K562 (cell line): ENCODE results near the gene CLDND1. TPM values are rescaled to one million over a fixed set of nuclear protein-coding genes. Genes with fewer than 3 reads are reported as not detected.

Experiments used
- ATAC-seq: fragments of 200-7000 bp; cut with Tn5 transposase; 3 replicates; pipeline ENCODE4 v1.9.1; 2020; ENCODE audit warnings: moderate library complexity
- BruUV-seq: library from RNA; stranded (reverse); fragments of 400-500 nt; replicated peaks from 2 replicates; lab custom pipeline; 2021; lab: Mats Ljungman, UMichigan
- CTCF ChIA-PET: fragments of 300-600 bp; formaldehyde crosslinking; extraction: SDS; loops from one replicate; lab custom pipeline; 2021; ENCODE audit warnings: low intra/inter-chr PET ratio; lab: Yijun Ruan, JAX
- POLR2A ChIA-PET: fragments of 300-600, 350-650 bp; sonication (Branson Sonifier 250); formaldehyde crosslinking; extraction: SDS; loops from one replicate; lab custom pipeline; 2021; ENCODE audit warnings: antibody characterized with exemption, inconsistent platforms; lab: Yijun Ruan, JAX
- DNase-seq, 4 experiments: peaks; one replicate each; pipeline versions ENCODE4 v3.0.0 to v3.0.0-alpha.2; 2011 to 2018; ENCODE audit warnings: low spot score in 3 of 4, mixed read lengths in 3 of 4; ENCODE audit errors: extremely low read depth in 1 of 4
- FAIRE-seq: peaks from 2 replicates; lab custom pipeline; 2011; peaks lifted over from hg19 to GRCh38; lab: Jason Lieb, UNC
- H2AFZ ChIP-seq: 2 replicates; pipeline ENCODE4 v1.6.0; 2011; ENCODE audit warnings: low read depth, low read length, control low read depth, inconsistent platforms
- H3K27ac ChIP-seq: fragments of 200-600 bp; 3 replicates; pipeline ENCODE4 v1.8.0; 2011; ENCODE audit warnings: low read depth, mild to moderate bottlenecking, control low read depth, inconsistent platforms, low read length, moderate library complexity, mixed read lengths; ENCODE audit errors: extremely low read depth
- H3K27me3 ChIP-seq, 2 experiments: fragments of 300-600 bp in 1 of 2; 2 replicates in 1 of 2; 3 replicates in 1 of 2; pipeline versions ENCODE4 v1.6.0 to v1.8.0; 2011; ENCODE audit warnings: inconsistent platforms in 2 of 2, low read length in 2 of 2, mild to moderate bottlenecking in 1 of 2, mixed read lengths in 1 of 2, moderate library complexity in 1 of 2; ENCODE audit not compliant: control insufficient read depth in 2 of 2, insufficient read depth in 2 of 2
- H3K36me3 ChIP-seq: fragments of 300-600 bp; 3 replicates; pipeline ENCODE4 v1.8.0; 2011; ENCODE audit warnings: mild to moderate bottlenecking, low read length, inconsistent platforms; ENCODE audit not compliant: control insufficient read depth, insufficient read depth
- H3K4me1 ChIP-seq, 2 experiments: fragments of 200-600 bp in 1 of 2; replicated peaks in 1 of 2; 2 replicates in 1 of 2; 3 replicates in 1 of 2; pipeline versions ENCODE4 v1.5.1 to v1.8.0; 2011; ENCODE audit warnings: inconsistent platforms in 2 of 2, low read length in 2 of 2, mild to moderate bottlenecking in 1 of 2, mixed read lengths in 1 of 2, moderate library complexity in 1 of 2; ENCODE audit not compliant: control insufficient read depth in 2 of 2, insufficient read depth in 2 of 2
- H3K4me2 ChIP-seq: 2 replicates; pipeline ENCODE4 v1.6.1; 2011; ENCODE audit warnings: low read length, control low read depth, inconsistent platforms, mixed read lengths; ENCODE audit not compliant: insufficient read depth
- H3K4me3 ChIP-seq: fragments of 200-600 bp; sonication (generic), shearing (Covaris generic); 2 replicates; pipeline ENCODE4 v1.5.1; 2016; ENCODE audit warnings: control low read depth, inconsistent platforms
- H3K79me2 ChIP-seq: fragments of 200-600 bp; 3 replicates; pipeline ENCODE4 v1.8.0; 2011; ENCODE audit warnings: low read length, inconsistent platforms; ENCODE audit not compliant: control insufficient read depth, insufficient read depth
- H3K9ac ChIP-seq, 2 experiments: 2 replicates each; pipeline versions ENCODE4 v1.6.0 to v1.6.1; 2011; ENCODE audit warnings: low read depth in 2 of 2, low read length in 2 of 2, control low read depth in 1 of 2, inconsistent platforms in 1 of 2, mild to moderate bottlenecking in 1 of 2, mixed read lengths in 1 of 2; ENCODE audit not compliant: insufficient read depth in 1 of 2
- H3K9me1 ChIP-seq: one replicate; pipeline ENCODE4 v1.6.0; 2011; ENCODE audit warnings: inconsistent platforms, mild to moderate bottlenecking, low read length, moderate library complexity; ENCODE audit not compliant: control insufficient read depth, insufficient read depth
- H3K9me3 ChIP-seq: replicated peaks from 2 replicates; pipeline ENCODE4 v1.5.1; 2011; ENCODE audit warnings: low read depth, low read length, inconsistent platforms; ENCODE audit not compliant: control insufficient read depth, insufficient read depth
- H4K20me1 ChIP-seq: replicated peaks from 2 replicates; pipeline ENCODE4 v1.6.1; 2011; ENCODE audit warnings: low read length, inconsistent platforms, mixed read lengths; ENCODE audit not compliant: control insufficient read depth, insufficient read depth
- COPS2 ChIP-seq: fragments of 450-650 bp; conservative IDR thresholded peaks from 2 replicates; pipeline ENCODE4 v1.6.1; 2016; ENCODE audit warnings: mild to moderate bottlenecking, moderate library complexity
- CREBBP ChIP-seq: IDR thresholded peaks from one replicate; pipeline ENCODE4 v1.6.1; 2012; ENCODE audit warnings: low read depth, mild to moderate bottlenecking, control low read depth, inconsistent platforms, low read length
- KLF6 ChIP-seq: fragments of 250-450 bp; sonication (Bioruptor Pico); IDR thresholded peaks from 2 replicates; pipeline ENCODE4 v1.4.0; 2020; ENCODE audit warnings: mild to moderate bottlenecking, moderate library complexity, borderline replicate concordance
- MYBL2 ChIP-seq, 2 experiments: fragments of 450-650 bp in 1 of 2; sonication (generic) in 1 of 2; formaldehyde crosslinking in 1 of 2; IDR thresholded peaks; 2 replicates each; pipeline versions ENCODE4 v1.6.1 to v1.8.1; 2017 to 2022; ENCODE audit warnings: borderline replicate concordance in 1 of 2, inconsistent platforms in 1 of 2, low read depth in 1 of 2, mild to moderate bottlenecking in 1 of 2, missing genetic modification reagents in 1 of 2, moderate library complexity in 1 of 2
- NR2F6 ChIP-seq: fragments of 450-650 bp; formaldehyde crosslinking; IDR thresholded peaks from 2 replicates; pipeline ENCODE4 v1.4.0; 2020; ENCODE audit warnings: mild to moderate bottlenecking
- RBFOX2 ChIP-seq: fragments of 200-400 bp; formaldehyde crosslinking; IDR thresholded peaks from 2 replicates; pipeline ENCODE4 v1.6.1; 2017; ENCODE audit warnings: low read depth, mild to moderate bottlenecking, low read length, moderate library complexity
- TCFL5 ChIP-seq: fragments of 250-450 bp; sonication (Bioruptor Pico); conservative IDR thresholded peaks from 2 replicates; pipeline ENCODE4 v1.6.1; 2021; ENCODE audit warnings: mild to moderate bottlenecking, moderate library complexity, matching md5 sums
- ZNF274 ChIP-seq: IDR thresholded peaks from 2 replicates; pipeline ENCODE4 v1.6.1; 2011; ENCODE audit warnings: low read depth, mild to moderate bottlenecking, low read length, moderate library complexity, borderline replicate concordance
- WGBS: fragments of 100-300 bp; shearing (Covaris generic); methylation state at CpG from one replicate; pipeline ENCODE4 v1.1.6; 2016; ENCODE audit warnings: low coverage, mixed read lengths; ENCODE audit not compliant: insufficient coverage; ENCODE audit errors: missing lambda C conversion rate; 5-methylcytosine and 5-hydroxymethylcytosine counted together
- in situ Hi-C: fragments of 300-500 bp; cut with MboI; formaldehyde crosslinking; loops from 4 replicates; pipeline ENCODE4 v1.15.0; 2018; ENCODE audit warnings: inconsistent platforms, mixed read lengths
- intact Hi-C: fragments of 100-400 bp; cut with micrococcal nuclease; formaldehyde crosslinking; loops from 2 replicates; pipeline ENCODE4 v1.14.2; 2022
- polyA plus RNA-seq, 8 experiments: library from polyadenylated mRNA; depleted of rRNA in 4 of 8; stranded (reverse) in 5 of 8; unstranded in 3 of 8; fragments of >200 nt; fragmentation: Nextera tagmentation in 2 of 8; fragmentation: Illumina TruSeq in 1 of 8; extraction: Ambion mirVana in 2 of 8; extraction: Trizol in 1 of 8; gene quantifications; 2 replicates each; pipeline versions ENCODE4 v1.2.1 to v1.2.3, GENCODE V29; 2011 to 2014; ENCODE audit warnings: inconsistent platforms in 1 of 8, missing spikeins in 1 of 8
- total RNA-seq, 7 experiments: library from RNA; depleted of rRNA in 6 of 7; stranded (reverse); fragments of >200 nt in 6 of 7; fragmentation: Illumina TruSeq in 2 of 7; extraction: Trizol in 2 of 7; gene quantifications; 2 replicates each; pipeline versions ENCODE4 v1.2.1 to v1.2.3, GENCODE V29; 2011 to 2021; ENCODE audit warnings: low replicate concordance in 1 of 7
- TF ChIP-seq, protein P1 (sequence below): fragments of 250-450 bp; sonication (Bioruptor Pico); IDR thresholded peaks from 2 replicates; pipeline ENCODE4 v1.5.1; 2021; ENCODE audit warnings: mild to moderate bottlenecking
- TF ChIP-seq, protein P2 (sequence below): fragments of 450-650 bp; IDR thresholded peaks from 2 replicates; pipeline ENCODE4 v1.6.1; 2016; ENCODE audit warnings: missing biosample characterization, missing genetic modification characterization

Gene CLDND1
- total and polyA plus RNA-seq, 9 of the 15 experiments (the other 6 are each of a cell fraction or from before 2014, with no cell fraction given), result 29.2 to 141 (median 60.7) TPM

DNA sequence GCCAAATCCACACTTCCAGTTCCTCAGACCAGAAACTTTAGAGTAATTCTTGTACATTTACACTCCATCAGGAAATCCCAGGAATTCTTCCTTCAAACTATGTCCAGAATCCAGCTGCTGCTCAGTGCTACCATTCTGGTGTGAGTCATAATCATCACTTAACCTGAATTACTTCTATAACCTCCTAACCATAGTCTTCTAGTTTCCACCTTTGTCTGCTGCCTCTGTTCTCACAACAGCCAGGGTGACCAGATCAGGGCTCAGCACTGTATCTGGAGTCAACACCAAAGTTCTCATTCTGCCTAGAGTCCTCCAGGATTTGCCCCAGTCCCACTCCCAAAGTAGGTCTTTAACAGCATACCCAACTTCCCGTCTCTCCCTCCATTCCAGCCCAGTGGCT is 3.4 kb downstream of the CLDND1 start:
- BruUV-seq, result no TSS peak
- no peaks in the 10 kb centered on the region for H3K9me3 ChIP-seq
- peaks cover 54% of the 10 kb centered on the region; the same call in 2 of the 3 replicates for H3K36me3 ChIP-seq
- FAIRE-seq, result no peak
- no peak overlapping the region for H3K9ac ChIP-seq
- in situ Hi-C loops (no loop called here), intact Hi-C loops (no loop called here)
- no peak for ATAC-seq
- H2AFZ ChIP-seq, result no peak overlapping the region
- ChIA-PET POLR2A (no interaction called here), CTCF (no interaction called here)
- H3K27ac ChIP-seq, result no peak overlapping the region
- H3K9me1 ChIP-seq, result no peaks in the 10 kb centered on the region
- H3K4me2 ChIP-seq, result no peak overlapping the region
- no peaks in the 10 kb centered on the region for H3K27me3 ChIP-seq
- DNase-seq, result no peak
- no peaks in the 10 kb centered on the region for H4K20me1 ChIP-seq
- TF ChIP-seq ZNF274 (no peak), MYBL2 (IDR thresholded peaks at IDR 0.05; ENCODE audit: low read depth) (no peak), MYBL2 (CRISPR knock-in tag; IDR thresholded peaks at IDR 0.05; ENCODE audit: borderline replicate concordance) (no peak), COPS2 (no peak), KLF6 (CRISPR knock-in tag) (no peak), NR2F6 (CRISPR knock-in tag) (no peak), RBFOX2 (no peak), TCFL5 (no peak), CREBBP (no peak)
- TF ChIP-seq, protein P1, sequence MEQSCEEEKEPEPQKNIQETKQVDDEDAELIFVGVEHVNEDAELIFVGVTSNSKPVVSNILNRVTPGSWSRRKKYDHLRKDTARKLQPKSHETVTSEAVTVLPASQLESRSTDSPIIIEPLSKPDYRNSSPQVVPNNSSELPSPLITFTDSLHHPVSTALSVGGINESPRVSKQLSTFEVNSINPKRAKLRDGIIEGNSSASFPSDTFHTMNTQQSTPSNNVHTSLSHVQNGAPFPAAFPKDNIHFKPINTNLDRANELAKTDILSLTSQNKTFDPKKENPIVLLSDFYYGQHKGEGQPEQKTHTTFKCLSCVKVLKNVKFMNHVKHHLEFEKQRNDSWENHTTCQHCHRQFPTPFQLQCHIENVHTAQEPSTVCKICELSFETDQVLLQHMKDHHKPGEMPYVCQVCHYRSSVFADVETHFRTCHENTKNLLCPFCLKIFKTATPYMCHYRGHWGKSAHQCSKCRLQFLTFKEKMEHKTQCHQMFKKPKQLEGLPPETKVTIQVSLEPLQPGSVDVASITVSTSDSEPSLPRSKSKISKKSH, result no peak
- TF ChIP-seq, protein P2, sequence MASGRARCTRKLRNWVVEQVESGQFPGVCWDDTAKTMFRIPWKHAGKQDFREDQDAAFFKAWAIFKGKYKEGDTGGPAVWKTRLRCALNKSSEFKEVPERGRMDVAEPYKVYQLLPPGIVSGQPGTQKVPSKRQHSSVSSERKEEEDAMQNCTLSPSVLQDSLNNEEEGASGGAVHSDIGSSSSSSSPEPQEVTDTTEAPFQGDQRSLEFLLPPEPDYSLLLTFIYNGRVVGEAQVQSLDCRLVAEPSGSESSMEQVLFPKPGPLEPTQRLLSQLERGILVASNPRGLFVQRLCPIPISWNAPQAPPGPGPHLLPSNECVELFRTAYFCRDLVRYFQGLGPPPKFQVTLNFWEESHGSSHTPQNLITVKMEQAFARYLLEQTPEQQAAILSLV (tag), result no peak
- WGBS, result 91% methylated on average over 1 of the region's 1 CpG
- no peak overlapping the region for H3K4me3 ChIP-seq
- H3K4me1 ChIP-seq, result peaks cover 0 to 7% of the 10 kb centered on the region in 2 experiments; a peak in 2 of 5 replicates
- H3K79me2 ChIP-seq, result peaks cover 36% of the 10 kb centered on the region
